Activated naive CD8-positive, alpha-beta T cell treated with anti-CD3 and anti-CD28 coated beads, Interleukin-2, amount 10 ng/mL, durations not matched to agents 7 days and 5 days (primary cell): Measurements from ENCODE around the gene ATG16L2. TPM values are rescaled to one million over a fixed set of nuclear protein-coding genes. Genes with fewer than 3 reads are reported as not detected.

Source experiments
- ATAC-seq: fragments of 150-1000 bp; cut with Tn5 transposase; one replicate; pipeline ENCODE4 v1.10.0; 2021; ENCODE audit warnings: low read depth, moderate library complexity
- POLR2A ChIA-PET: fragments of 350-600 bp; sonication (Branson Sonifier 250); formaldehyde crosslinking; loops from one replicate; lab custom pipeline; 2021; ENCODE audit warnings: antibody characterized with exemption; lab: Charles Lee
- DNase-seq: peaks from one replicate; pipeline ENCODE4 v3.0.0; 2021
- H3K27ac Mint-ChIP-seq: one replicate; pipeline ENCODE4 v1.8.0; 2022; ENCODE audit warnings: mild to moderate bottlenecking, mixed read lengths
- H3K27me3 Mint-ChIP-seq: one replicate; pipeline ENCODE4 v1.8.0; 2022; ENCODE audit warnings: mild to moderate bottlenecking, moderate library complexity, mixed read lengths
- H3K36me3 Mint-ChIP-seq: one replicate; pipeline ENCODE4 v1.8.0; 2021; ENCODE audit warnings: mild to moderate bottlenecking, mixed read lengths
- H3K4me1 Mint-ChIP-seq: one replicate; pipeline ENCODE4 v1.8.0; 2021; ENCODE audit warnings: mixed read lengths
- H3K4me3 Mint-ChIP-seq: one replicate; pipeline ENCODE4 v1.8.0; 2022; ENCODE audit warnings: mild to moderate bottlenecking, moderate library complexity, mixed read lengths
- H3K9me3 Mint-ChIP-seq: one replicate; pipeline ENCODE4 v1.8.0; 2021; ENCODE audit warnings: mixed read lengths
- total RNA-seq, 2 experiments: library from RNA; stranded (reverse); gene quantifications; one replicate each; pipeline ENCODE4 v1.2.3, GENCODE V29; 2021

Gene ATG16L2
- total RNA-seq, 2 experiments from 2014 or later, result 159 to 163 TPM

- Mint-ChIP-seq H3K4me3 (no peak overlapping the region), H3K27me3 (no peaks in the 10 kb centered on the region), H3K27ac (no peak overlapping the region), H3K9me3 (no peaks in the 10 kb centered on the region), H3K4me1 (peaks cover 2% of the 10 kb centered on the region), H3K36me3 (peaks cover 8% of the 10 kb centered on the region)
- POLR2A ChIA-PET, result no interaction called here
- ATAC-seq (no peak), DNase-seq (no peak)
These were observed 44.9 kb downstream of the ATG16L2 start for GRCh38 chr11:72859126-72859525.

GRCh38 chr11:72860010-72860409, 45.8 kb downstream of the ATG16L2 start:
- no peaks in the 10 kb centered on the region for H3K27me3 Mint-ChIP-seq
- peaks cover 2% of the 10 kb centered on the region for H3K4me1 Mint-ChIP-seq
- no peaks in the 10 kb centered on the region for H3K9me3 Mint-ChIP-seq
- no peak overlapping the region for H3K4me3 Mint-ChIP-seq
- ATAC-seq (no peak), DNase-seq (no peak)
- peaks cover 8% of the 10 kb centered on the region for H3K36me3 Mint-ChIP-seq
- H3K27ac Mint-ChIP-seq, result no peak overlapping the region
- POLR2A ChIA-PET, result no interaction called here

- Mint-ChIP-seq H3K9me3 (no peaks in the 10 kb centered on the region), H3K36me3 (peaks cover 8% of the 10 kb centered on the region), H3K4me1 (peaks cover 5% of the 10 kb centered on the region), H3K4me3 (no peak overlapping the region), H3K27ac (no peak overlapping the region), H3K27me3 (no peaks in the 10 kb centered on the region)
- ATAC-seq (no peak), DNase-seq (no peak)
- POLR2A ChIA-PET, result interaction anchor here (0.5 kb wide), 1 partner anchor 11 kb away, joined by 3 read pairs; no protein-coding TSS in a partner anchor
These were observed 46.4 kb downstream of the ATG16L2 start for GRCh38 chr11:72860592-72860991.

- Mint-ChIP-seq H3K4me1 (peaks cover 5% of the 10 kb centered on the region), H3K36me3 (peaks cover 24% of the 10 kb centered on the region), H3K4me3 (no peak overlapping the region), H3K27ac (no peak overlapping the region), H3K9me3 (no peaks in the 10 kb centered on the region), H3K27me3 (no peaks in the 10 kb centered on the region)
- DNase-seq, result no peak
- POLR2A ChIA-PET, result no interaction called here
- no peak for ATAC-seq
These were observed 48.9 kb downstream of the ATG16L2 start for GRCh38 chr11:72863091-72863490.

- H3K4me3 Mint-ChIP-seq, result no peak overlapping the region
- H3K27ac Mint-ChIP-seq, result no peak overlapping the region
- H3K27me3 Mint-ChIP-seq, result no peaks in the 10 kb centered on the region
- no peak for DNase-seq
- H3K36me3 Mint-ChIP-seq, result peaks cover 23% of the 10 kb centered on the region
- no peaks in the 10 kb centered on the region for H3K9me3 Mint-ChIP-seq
- POLR2A ChIA-PET, result no interaction called here
- ATAC-seq, result no peak
- peaks cover 5% of the 10 kb centered on the region for H3K4me1 Mint-ChIP-seq
These were observed 49.7 kb downstream of the ATG16L2 start for GRCh38 chr11:72863916-72864315.

- H3K4me3 Mint-ChIP-seq, result no peak overlapping the region
- H3K4me1 Mint-ChIP-seq, result peaks cover 12% of the 10 kb centered on the region
- DNase-seq (no peak), ATAC-seq (no peak)
- no peak overlapping the region for H3K27ac Mint-ChIP-seq
- no peaks in the 10 kb centered on the region for H3K9me3 Mint-ChIP-seq
- POLR2A ChIA-PET, result no interaction called here
- H3K36me3 Mint-ChIP-seq, result peaks cover 26% of the 10 kb centered on the region
- no peaks in the 10 kb centered on the region for H3K27me3 Mint-ChIP-seq
These were observed 50.8 kb downstream of the ATG16L2 start for GRCh38 chr11:72864702-72865655.

GRCh38 chr11:72867970-72868369, 53.8 kb downstream of the ATG16L2 start:
- Mint-ChIP-seq H3K27me3 (no peaks in the 10 kb centered on the region), H3K36me3 (peaks cover 31% of the 10 kb centered on the region), H3K4me1 (peaks cover 17% of the 10 kb centered on the region), H3K27ac (no peak overlapping the region), H3K4me3 (no peak overlapping the region), H3K9me3 (no peaks in the 10 kb centered on the region)
- ATAC-seq, result no peak
- POLR2A ChIA-PET, result no interaction called here
- DNase-seq, result no peak

GRCh38 chr11:72869831-72870230, 55.6 kb downstream of the ATG16L2 start:
- no peaks in the 10 kb centered on the region for H3K9me3 Mint-ChIP-seq
- H3K27ac Mint-ChIP-seq, result no peak overlapping the region
- ATAC-seq (no peak), DNase-seq (no peak)
- no peaks in the 10 kb centered on the region for H3K27me3 Mint-ChIP-seq
- peaks cover 28% of the 10 kb centered on the region for H3K36me3 Mint-ChIP-seq
- no peak overlapping the region for H3K4me3 Mint-ChIP-seq
- POLR2A ChIA-PET, result interaction anchor here (1.2 kb wide), 1 partner anchor 12 kb away, joined by 3 read pairs; no protein-coding TSS in a partner anchor
- peaks cover 15% of the 10 kb centered on the region for H3K4me1 Mint-ChIP-seq

- H3K27me3 Mint-ChIP-seq, result no peaks in the 10 kb centered on the region
- POLR2A ChIA-PET, result interaction anchor here (0.6 kb wide), 1 partner anchor 10 kb away, joined by 3 read pairs; no protein-coding TSS in a partner anchor
- H3K27ac Mint-ChIP-seq, result no peak overlapping the region
- H3K4me3 Mint-ChIP-seq, result no peak overlapping the region
- ATAC-seq (no peak), DNase-seq (no peak)
- H3K36me3 Mint-ChIP-seq, result peaks cover 30% of the 10 kb centered on the region
- H3K4me1 Mint-ChIP-seq, result peaks cover 13% of the 10 kb centered on the region
- no peaks in the 10 kb centered on the region for H3K9me3 Mint-ChIP-seq
These were observed 56.9 kb downstream of the ATG16L2 start for GRCh38 chr11:72871119-72871518.

GRCh38 chr11:72872012-72872411, 57.8 kb downstream of the ATG16L2 start:
- DNase-seq, result no peak
- H3K27ac Mint-ChIP-seq, result no peak overlapping the region
- H3K27me3 Mint-ChIP-seq, result no peaks in the 10 kb centered on the region
- no peak overlapping the region for H3K4me3 Mint-ChIP-seq
- H3K4me1 Mint-ChIP-seq, result peaks cover 13% of the 10 kb centered on the region
- POLR2A ChIA-PET, result no interaction called here
- peaks cover 27% of the 10 kb centered on the region for H3K36me3 Mint-ChIP-seq
- no peaks in the 10 kb centered on the region for H3K9me3 Mint-ChIP-seq
- no peak for ATAC-seq

- no peaks in the 10 kb centered on the region for H3K27me3 Mint-ChIP-seq
- no peak for ATAC-seq
- peaks cover 3% of the 10 kb centered on the region for H3K9me3 Mint-ChIP-seq
- POLR2A ChIA-PET, result no interaction called here
- no peak overlapping the region for H3K4me3 Mint-ChIP-seq
- no peak overlapping the region for H3K27ac Mint-ChIP-seq
- DNase-seq, result no peak
- H3K4me1 Mint-ChIP-seq, result peaks cover 5% of the 10 kb centered on the region
- H3K36me3 Mint-ChIP-seq, result peaks cover 29% of the 10 kb centered on the region
These were observed 61.5 kb downstream of the ATG16L2 start for GRCh38 chr11:72875736-72876135.

- ATAC-seq, result no peak
- no peaks in the 10 kb centered on the region for H3K27me3 Mint-ChIP-seq
- H3K36me3 Mint-ChIP-seq, result peaks cover 33% of the 10 kb centered on the region
- DNase-seq, result no peak
- no peak overlapping the region for H3K27ac Mint-ChIP-seq
- no peak overlapping the region for H3K4me3 Mint-ChIP-seq
- POLR2A ChIA-PET, result no interaction called here
- peaks cover 3% of the 10 kb centered on the region for H3K9me3 Mint-ChIP-seq
- peaks cover 5% of the 10 kb centered on the region for H3K4me1 Mint-ChIP-seq
These were observed 61.9 kb downstream of the ATG16L2 start for GRCh38 chr11:72876147-72876546.
